ENCODE measurements around the gene RNPEPL1. TPM values are rescaled to one million over a fixed set of nuclear protein-coding genes. Genes with fewer than 3 reads are reported as not detected.

The RNPEPL1 gene
- total and polyA plus RNA-seq, 2 experiments from 2014 or later, result 6.0 to 21.0 TPM

DNA sequence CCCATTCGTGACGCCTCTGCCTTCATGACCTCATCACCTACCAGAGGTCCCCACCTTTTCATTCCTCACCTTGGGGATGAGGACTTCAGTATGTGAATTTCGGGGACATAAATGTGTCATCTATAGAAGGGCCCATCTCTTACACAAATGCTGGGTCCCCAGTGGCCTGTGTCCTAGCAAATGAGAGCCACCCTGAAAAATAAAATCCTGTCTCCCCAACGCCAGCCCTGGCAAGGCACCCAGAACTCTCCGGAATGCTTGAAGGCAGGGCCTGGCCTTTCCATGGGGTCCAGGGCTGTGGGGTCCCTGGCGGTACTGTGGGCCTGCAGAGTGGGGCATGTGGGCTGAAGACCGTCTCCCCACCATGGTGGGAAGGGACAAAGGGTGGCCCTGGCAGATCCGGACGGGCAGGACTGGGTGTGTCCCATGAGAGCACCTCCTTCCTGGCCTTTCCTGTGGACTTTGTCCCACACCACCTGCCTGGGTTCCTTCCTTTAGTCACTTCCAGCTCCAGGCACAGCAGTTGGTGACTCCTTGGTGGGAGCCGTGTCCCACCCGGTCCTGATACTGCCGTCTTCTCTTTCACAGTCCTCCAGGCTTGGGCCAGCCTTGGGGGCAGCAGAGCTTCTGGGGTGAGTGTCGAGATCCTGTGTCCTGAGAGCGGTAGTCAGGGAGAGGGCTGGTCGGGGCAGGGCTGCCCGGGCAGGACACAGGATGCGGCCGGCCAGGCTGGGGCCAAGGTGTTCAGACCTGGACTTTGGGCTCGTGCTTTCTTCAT is 36.8 kb downstream of the RNPEPL1 start (continued):
- no peak for TF ChIP-seq EZH2 (IDR thresholded peaks at IDR 0.05; ENCODE audit: low read depth, unreplicated experiment)
- no peak for TF ChIP-seq EZH2phosphoT487 (IDR thresholded peaks at IDR 0.05; ENCODE audit: unreplicated experiment)
- no peak for TF ChIP-seq NANOG (IDR thresholded peaks at IDR 0.05; ENCODE audit: borderline replicate concordance)
- TF ChIP-seq CREB1 (CRISPR knock-in tag; IDR thresholded peaks at IDR 0.05; ENCODE audit: low read depth), result no peak
- no peak for TF ChIP-seq ZNF331 (CRISPR knock-in tag; IDR thresholded peaks at IDR 0.05; ENCODE audit: low read depth)
- TF ChIP-seq, protein P1, sequence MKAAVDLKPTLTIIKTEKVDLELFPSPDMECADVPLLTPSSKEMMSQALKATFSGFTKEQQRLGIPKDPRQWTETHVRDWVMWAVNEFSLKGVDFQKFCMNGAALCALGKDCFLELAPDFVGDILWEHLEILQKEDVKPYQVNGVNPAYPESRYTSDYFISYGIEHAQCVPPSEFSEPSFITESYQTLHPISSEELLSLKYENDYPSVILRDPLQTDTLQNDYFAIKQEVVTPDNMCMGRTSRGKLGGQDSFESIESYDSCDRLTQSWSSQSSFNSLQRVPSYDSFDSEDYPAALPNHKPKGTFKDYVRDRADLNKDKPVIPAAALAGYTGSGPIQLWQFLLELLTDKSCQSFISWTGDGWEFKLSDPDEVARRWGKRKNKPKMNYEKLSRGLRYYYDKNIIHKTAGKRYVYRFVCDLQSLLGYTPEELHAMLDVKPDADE (IDR thresholded peaks at IDR 0.05), result no peak
- TF ChIP-seq REST (IDR thresholded peaks at IDR 0.05; ENCODE audit: unreplicated experiment), result no peak

- no peaks in the 10 kb centered on the region for H3K9me2 ChIP-seq (ENCODE audit: insufficient read depth)
- Mint-ChIP-seq H3K27me3 (ENCODE audit: insufficient read depth, low read depth, poor library complexity) (peaks cover 2% of the 10 kb centered on the region), H3K4me3 (no peak overlapping the region), H3K9me3 (no peaks in the 10 kb centered on the region), H3K27ac (no peak overlapping the region; the same call in 1 of the 2 replicates), H3K36me3 (ENCODE audit: low read depth) (no peaks in the 10 kb centered on the region; the same call in 2 of the 3 replicates), H3K4me1 (no peaks in the 10 kb centered on the region)
- H3K4me1 ChIP-seq (ENCODE audit: insufficient read depth), result no peaks in the 10 kb centered on the region
- H3K79me2 ChIP-seq (replicated peaks; ENCODE audit: insufficient read depth), result no peaks in the 10 kb centered on the region
- H3K27ac ChIP-seq (ENCODE audit: low read depth), result no peak overlapping the region
- H2AFZ ChIP-seq, result no peak overlapping the region
- H3K4me3 ChIP-seq, result no peak overlapping the region
- DNase-seq (ENCODE audit: low spot score), result no peak
- H3K4me2 ChIP-seq, result no peak overlapping the region
- no peaks in the 10 kb centered on the region for H3F3A ChIP-seq (replicated peaks; ENCODE audit: low read depth)
- no peaks in the 10 kb centered on the region for H3K36me3 ChIP-seq (ENCODE audit: insufficient read depth)
- H3K27me3 ChIP-seq (ENCODE audit: insufficient read depth), result no peaks in the 10 kb centered on the region
- no peaks in the 10 kb centered on the region for H4K20me1 ChIP-seq (replicated peaks; ENCODE audit: insufficient read depth)
- ATAC-seq, result no peak
- TF ChIP-seq ZNF114 (CRISPR knock-in tag; IDR thresholded peaks at IDR 0.05) (no peak), ZNF331 (CRISPR knock-in tag; IDR thresholded peaks at IDR 0.05; ENCODE audit: low read depth) (no peak), POLR2AphosphoS5 (IDR thresholded peaks at IDR 0.05; ENCODE audit: low read depth) (no peak), JUNB (IDR thresholded peaks at IDR 0.05; ENCODE audit: unreplicated experiment) (no peak)
- TF ChIP-seq, protein P2, sequence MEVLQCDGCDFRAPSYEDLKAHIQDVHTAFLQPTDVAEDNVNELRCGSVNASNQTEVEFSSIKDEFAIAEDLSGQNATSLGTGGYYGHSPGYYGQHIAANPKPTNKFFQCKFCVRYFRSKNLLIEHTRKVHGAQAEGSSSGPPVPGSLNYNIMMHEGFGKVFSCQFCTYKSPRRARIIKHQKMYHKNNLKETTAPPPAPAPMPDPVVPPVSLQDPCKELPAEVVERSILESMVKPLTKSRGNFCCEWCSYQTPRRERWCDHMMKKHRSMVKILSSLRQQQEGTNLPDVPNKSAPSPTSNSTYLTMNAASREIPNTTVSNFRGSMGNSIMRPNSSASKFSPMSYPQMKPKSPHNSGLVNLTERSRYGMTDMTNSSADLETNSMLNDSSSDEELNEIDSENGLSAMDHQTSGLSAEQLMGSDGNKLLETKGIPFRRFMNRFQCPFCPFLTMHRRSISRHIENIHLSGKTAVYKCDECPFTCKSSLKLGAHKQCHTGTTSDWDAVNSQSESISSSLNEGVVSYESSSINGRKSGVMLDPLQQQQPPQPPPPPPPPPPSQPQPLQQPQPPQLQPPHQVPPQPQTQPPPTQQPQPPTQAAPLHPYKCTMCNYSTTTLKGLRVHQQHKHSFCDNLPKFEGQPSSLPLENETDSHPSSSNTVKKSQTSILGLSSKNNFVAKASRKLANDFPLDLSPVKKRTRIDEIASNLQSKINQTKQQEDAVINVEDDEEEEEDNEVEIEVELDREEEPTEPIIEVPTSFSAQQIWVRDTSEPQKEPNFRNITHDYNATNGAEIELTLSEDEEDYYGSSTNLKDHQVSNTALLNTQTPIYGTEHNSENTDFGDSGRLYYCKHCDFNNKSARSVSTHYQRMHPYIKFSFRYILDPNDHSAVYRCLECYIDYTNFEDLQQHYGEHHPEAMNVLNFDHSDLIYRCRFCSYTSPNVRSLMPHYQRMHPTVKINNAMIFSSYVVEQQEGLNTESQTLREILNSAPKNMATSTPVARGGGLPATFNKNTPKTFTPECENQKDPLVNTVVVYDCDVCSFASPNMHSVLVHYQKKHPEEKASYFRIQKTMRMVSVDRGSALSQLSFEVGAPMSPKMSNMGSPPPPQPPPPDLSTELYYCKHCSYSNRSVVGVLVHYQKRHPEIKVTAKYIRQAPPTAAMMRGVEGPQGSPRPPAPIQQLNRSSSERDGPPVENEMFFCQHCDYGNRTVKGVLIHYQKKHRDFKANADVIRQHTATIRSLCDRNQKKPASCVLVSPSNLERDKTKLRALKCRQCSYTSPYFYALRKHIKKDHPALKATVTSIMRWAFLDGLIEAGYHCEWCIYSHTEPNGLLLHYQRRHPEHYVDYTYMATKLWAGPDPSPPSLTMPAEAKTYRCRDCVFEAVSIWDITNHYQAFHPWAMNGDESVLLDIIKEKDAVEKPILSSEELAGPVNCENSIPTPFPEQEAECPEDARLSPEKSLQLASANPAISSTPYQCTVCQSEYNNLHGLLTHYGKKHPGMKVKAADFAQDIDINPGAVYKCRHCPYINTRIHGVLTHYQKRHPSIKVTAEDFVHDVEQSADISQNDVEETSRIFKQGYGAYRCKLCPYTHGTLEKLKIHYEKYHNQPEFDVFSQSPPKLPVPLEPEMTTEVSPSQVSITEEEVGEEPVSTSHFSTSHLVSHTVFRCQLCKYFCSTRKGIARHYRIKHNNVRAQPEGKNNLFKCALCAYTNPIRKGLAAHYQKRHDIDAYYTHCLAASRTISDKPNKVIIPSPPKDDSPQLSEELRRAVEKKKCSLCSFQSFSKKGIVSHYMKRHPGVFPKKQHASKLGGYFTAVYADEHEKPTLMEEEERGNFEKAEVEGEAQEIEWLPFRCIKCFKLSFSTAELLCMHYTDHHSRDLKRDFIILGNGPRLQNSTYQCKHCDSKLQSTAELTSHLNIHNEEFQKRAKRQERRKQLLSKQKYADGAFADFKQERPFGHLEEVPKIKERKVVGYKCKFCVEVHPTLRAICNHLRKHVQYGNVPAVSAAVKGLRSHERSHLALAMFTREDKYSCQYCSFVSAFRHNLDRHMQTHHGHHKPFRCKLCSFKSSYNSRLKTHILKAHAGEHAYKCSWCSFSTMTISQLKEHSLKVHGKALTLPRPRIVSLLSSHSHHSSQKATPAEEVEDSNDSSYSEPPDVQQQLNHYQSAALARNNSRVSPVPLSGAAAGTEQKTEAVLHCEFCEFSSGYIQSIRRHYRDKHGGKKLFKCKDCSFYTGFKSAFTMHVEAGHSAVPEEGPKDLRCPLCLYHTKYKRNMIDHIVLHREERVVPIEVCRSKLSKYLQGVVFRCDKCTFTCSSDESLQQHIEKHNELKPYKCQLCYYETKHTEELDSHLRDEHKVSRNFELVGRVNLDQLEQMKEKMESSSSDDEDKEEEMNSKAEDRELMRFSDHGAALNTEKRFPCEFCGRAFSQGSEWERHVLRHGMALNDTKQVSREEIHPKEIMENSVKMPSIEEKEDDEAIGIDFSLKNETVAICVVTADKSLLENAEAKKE (CRISPR knock-in tag; IDR thresholded peaks at IDR 0.05), result no peak
Measured at GRCh38 chr2:240605867-240606743, 37.8 kb downstream of the RNPEPL1 start.
